ENCODE measurements around the gene SPAG4. TPM values are rescaled to one million over a fixed set of nuclear protein-coding genes. Genes with fewer than 3 reads are reported as not detected.
A peak's percentile ranks its signal among the peaks of the same experiment; 100 is the strongest.

SPAG4 gene
- total RNA-seq, 4 donors from 2014 or later = 0.44 to 4.8 (median 2.6) TPM

DNA sequence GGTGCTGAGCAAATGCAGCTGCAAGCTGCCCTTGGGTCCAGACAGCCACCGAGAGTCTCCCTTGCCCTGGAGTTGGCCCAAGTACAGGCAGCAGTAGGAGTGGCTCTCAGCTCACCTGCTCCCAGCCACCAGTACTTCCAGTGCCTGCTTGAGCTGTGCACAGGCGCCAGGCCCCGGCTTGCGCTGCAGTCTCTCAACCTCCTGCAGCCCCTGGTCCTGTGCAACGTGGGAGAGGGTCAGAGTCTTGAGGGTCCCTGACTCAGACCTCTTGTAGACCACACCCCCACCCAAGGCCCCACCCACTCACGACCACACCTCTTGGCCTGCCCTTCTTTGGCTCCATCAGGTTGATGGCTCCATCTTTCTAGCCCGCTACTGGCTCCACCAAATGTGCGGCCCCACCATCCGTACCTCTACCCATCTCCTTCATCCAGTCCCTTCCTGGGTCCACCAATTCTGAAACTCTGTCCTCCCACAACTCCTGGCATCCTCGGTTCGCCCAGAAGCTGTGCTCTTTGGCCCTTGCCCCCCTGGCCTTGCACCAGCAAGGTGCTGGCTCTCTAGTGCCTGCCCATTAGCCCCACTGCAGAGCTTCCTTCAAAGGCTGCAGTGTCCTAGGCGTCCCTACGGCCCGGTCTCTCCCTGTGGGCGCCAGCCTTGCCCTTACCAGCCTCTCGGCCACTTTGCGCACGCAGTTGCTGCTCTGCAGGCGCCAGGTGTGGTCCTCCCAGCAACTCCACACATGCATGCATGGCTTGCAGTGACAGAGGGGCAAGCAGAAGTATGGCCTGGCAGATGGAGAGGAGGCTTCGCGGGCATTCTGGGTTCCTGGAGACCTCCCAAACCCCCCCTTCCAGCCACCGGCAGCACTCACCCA, 16.5 kb upstream of the SPAG4 start:
- Histone ChIP-seq H3K36me3 (no peaks in the 10 kb centered on the region), H3K9me3 (no peaks in the 10 kb centered on the region), H3K27me3 (peaks cover 0 to 64% (median 3%) of the 10 kb centered on the region in 4 donors), H3K27ac (no peak overlapping the region), H3K4me3 (no peak overlapping the region), H3K4me1 (peaks cover 15 to 21% (median 17%) of the 10 kb centered on the region in 3 donors)
- TF ChIP-seq, protein P1, sequence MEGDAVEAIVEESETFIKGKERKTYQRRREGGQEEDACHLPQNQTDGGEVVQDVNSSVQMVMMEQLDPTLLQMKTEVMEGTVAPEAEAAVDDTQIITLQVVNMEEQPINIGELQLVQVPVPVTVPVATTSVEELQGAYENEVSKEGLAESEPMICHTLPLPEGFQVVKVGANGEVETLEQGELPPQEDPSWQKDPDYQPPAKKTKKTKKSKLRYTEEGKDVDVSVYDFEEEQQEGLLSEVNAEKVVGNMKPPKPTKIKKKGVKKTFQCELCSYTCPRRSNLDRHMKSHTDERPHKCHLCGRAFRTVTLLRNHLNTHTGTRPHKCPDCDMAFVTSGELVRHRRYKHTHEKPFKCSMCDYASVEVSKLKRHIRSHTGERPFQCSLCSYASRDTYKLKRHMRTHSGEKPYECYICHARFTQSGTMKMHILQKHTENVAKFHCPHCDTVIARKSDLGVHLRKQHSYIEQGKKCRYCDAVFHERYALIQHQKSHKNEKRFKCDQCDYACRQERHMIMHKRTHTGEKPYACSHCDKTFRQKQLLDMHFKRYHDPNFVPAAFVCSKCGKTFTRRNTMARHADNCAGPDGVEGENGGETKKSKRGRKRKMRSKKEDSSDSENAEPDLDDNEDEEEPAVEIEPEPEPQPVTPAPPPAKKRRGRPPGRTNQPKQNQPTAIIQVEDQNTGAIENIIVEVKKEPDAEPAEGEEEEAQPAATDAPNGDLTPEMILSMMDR (IDR thresholded peaks at IDR 0.05) = no peak
- no peak for TF ChIP-seq POLR2A (IDR thresholded peaks at IDR 0.05)
- no peak for DNase-seq
- 82 to 85% methylated on average over 15 to 21 of the region's 22 CpGs for WGBS, 2 donors
- intact Hi-C loops (cut with DNase I) = no loop called here

DNA sequence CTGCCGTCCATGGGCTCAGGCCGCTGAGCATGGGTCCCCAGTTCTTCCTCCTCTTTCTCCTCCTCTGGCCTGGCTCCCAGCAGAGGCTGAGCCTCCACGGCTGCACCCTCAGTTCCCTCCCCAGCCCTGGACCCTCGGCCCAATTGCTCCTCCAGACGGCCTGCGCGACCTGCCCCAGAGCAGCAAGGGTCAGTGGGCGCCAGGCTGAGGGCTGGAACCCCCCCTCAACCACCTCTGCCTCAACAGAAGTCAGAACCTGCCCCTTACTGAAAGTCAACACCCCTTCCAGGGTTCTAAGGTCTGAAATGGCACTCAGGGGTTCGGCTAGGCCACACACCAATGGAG, 15.9 kb upstream of the SPAG4 start:
- intact Hi-C loops (cut with DNase I) = no loop called here
- TF ChIP-seq, protein P1 (IDR thresholded peaks at IDR 0.05) = no peak
- TF ChIP-seq POLR2A (IDR thresholded peaks at IDR 0.05) = no peak
- Histone ChIP-seq H3K9me3 (no peaks in the 10 kb centered on the region), H3K27ac (no peak overlapping the region), H3K4me3 (no peak overlapping the region), H3K27me3 (peaks cover 0 to 64% (median 3%) of the 10 kb centered on the region in 4 donors), H3K4me1 (peaks cover 15 to 21% (median 17%) of the 10 kb centered on the region in 3 donors), H3K36me3 (no peaks in the 10 kb centered on the region)
- WGBS, 2 donors = 87% methylated on average over 3 of the region's 9 CpGs; no CpG with 5 or more reads in 1 of the 2 donors
- no peak for DNase-seq

DNA sequence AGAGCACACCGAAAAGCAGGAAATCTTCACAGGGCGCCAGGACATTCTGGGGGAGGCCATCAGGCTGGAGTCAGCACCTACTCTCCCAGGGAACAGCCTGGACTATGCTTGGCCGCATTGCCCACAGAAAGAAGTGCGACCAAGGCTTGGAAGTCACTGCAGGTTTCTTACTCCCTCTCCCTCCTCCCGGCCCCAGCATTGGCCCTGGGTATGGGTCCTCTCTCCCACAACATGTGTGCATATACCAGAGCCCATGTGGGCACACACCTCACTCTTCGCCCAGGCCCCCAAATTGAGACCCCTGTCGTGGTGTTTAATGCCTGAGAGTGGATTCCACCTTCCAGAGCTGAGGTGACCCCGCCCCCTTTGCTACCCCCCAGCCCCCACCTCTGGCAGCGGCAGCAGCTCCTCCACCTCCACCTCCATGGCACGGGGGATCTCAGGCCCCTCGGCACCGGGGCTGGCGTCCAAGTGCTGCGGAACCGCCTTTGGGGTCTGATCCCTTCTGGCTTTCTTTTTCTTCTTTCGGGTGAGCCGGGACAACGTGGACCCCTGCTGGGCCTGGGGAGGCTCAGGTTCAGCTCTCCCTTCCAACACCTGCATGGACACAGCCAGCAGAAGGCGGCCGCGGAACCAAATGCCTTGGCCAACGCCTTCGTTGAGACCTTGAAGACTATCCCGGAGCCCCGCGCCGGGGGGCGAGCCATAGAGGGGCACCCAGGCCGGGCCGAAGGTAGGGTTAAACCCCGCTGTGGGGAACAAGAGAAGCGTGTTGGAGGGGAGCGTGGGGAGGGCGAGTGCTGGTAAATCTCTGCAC, 15.2 kb upstream of the SPAG4 start:
- no peak for DNase-seq
- WGBS, 2 donors = 29 to 68% methylated on average over 4 to 5 of the region's 34 CpGs
- H3K4me3 ChIP-seq = peak overlapping the region; percentile 33 to 74 (median 44)

DNA sequence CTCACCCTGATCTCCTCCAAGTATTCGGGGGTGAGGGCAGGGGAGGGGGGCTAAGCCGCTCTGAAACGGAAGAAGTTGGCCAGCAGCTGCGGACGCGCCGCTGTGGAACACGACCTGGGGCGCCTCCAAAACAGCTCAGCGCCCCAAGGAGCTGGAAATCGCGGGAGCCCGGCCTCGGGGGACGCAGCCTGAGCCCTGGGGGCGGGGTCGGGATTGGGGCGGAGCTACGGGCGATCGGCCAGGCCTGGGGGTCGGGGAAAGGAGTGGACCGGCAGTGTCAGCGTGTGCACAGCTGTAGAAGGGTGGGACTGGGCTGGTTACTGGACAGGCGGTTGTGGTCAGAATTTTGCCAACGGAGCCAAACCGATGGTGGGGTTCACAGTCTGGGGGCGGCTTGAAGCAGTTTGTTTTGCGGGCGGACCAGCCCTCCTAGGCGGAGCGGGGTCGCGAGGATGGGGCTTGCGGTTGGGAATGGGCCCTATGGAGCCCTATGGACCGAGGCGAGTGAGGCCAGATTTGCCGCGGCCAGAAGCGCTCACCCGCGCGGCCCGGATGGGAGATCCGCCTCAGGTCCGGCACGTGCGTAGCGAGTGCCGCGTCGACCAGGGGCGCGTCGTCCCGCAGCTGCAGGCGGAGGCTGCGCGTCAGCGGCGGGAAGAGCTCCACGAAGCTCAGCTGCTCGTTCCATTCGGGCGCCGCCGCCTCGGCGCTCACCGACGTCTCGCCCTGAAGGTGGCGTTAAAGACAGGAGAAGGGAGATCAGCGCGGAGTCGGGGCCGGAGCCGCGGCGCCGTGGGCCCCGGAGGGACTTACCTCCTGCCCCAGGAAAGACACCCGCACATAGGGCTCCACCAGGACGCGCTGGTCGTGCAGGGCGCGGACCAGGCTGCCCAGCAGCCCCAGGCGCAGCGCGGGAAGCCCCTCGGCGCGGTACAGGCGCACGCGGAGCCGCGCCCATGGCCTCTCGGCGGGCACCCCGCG, 14.3 kb upstream of the SPAG4 start:
- TF ChIP-seq, protein P1 (IDR thresholded peaks at IDR 0.05) = peak in 5 of 6 experiments; percentile 22 to 57 (median 41)
- TF ChIP-seq POLR2A (IDR thresholded peaks at IDR 0.05) = peak in 1 of 4 donors; percentile 7
- Histone ChIP-seq H3K4me1 (peaks cover 15 to 21% (median 17%) of the 10 kb centered on the region in 3 donors), H3K27ac (peak overlapping the region in 3 of 4 donors; percentile 1 to 49 (median 20)), H3K27me3 (peaks cover 0 to 62% (median 3%) of the 10 kb centered on the region in 4 donors), H3K36me3 (no peaks in the 10 kb centered on the region), H3K4me3 (peak overlapping the region; percentile 33 to 74 (median 44)), H3K9me3 (no peaks in the 10 kb centered on the region)
- no peak for DNase-seq
- intact Hi-C loops (cut with DNase I) = no loop called here
- WGBS, 2 donors = 1 to 3% methylated on average over 6 to 27 of the region's 103 CpGs

More for the DNA sequence above, 15.2 kb upstream of the SPAG4 start:
- H3K36me3 ChIP-seq = no peaks in the 10 kb centered on the region
- peaks cover 15 to 21% (median 17%) of the 10 kb centered on the region in 3 donors for H3K4me1 ChIP-seq
- no peaks in the 10 kb centered on the region for H3K9me3 ChIP-seq
- TF ChIP-seq POLR2A (IDR thresholded peaks at IDR 0.05) = no peak
- TF ChIP-seq, protein P1 (IDR thresholded peaks at IDR 0.05) = no peak
- intact Hi-C loops (cut with DNase I) = no loop called here
- H3K27ac ChIP-seq = no peak overlapping the region
- H3K27me3 ChIP-seq = peaks cover 0 to 64% (median 3%) of the 10 kb centered on the region in 4 donors

Data from esophagus squamous epithelium (tissue), 5 donors.